ENCODE results near the gene PAK6.

PAK6 gene

DNA sequence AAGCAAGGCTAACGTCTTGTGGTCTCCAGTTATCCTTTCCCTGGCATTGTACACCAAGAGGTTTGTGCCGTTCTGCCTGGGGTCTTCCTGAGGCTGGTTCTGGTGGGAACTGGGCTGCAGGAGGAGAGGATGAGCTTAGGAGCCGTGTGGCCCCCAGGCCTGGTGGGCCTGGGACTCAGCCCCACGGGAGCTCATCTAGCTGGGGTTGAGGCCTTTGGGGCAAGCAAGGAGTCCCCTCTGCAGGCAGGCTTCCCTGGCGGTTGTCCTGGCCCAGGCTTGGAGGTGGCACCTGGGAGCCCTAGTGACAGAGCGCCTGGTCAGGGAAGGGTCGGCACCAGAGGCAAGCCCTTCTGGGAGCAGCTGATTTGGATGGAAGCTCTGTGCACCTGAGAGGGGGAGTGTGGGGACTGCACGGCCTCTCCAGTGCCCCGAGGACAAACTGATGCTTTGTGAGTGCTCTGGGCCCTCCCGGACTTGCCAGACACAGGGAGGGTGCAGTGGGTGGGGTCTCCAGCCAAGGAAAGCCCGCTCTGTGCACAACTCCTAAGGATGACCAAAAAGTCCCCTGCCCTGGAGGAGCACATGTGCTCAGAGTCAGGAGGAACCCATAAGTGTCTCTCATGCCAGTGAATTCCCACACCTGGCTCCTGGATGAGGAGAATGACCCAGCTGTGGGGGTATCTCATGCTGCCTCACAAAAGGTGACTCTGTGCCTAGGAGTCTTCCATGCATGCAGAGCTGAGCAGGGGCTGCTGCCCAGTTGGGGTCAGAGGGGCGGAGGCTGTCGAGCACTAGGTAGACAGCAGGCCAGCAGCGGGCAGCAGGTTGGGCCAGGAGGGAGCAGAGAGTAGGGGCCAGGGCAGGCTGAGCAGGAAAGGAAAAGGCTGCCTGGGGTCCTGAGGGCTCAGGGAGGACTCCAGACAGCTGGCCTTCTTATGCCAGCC lies 2.7 kb downstream of the PAK6 start:
- no peak for DNase-seq (ENCODE audit: extremely low read depth in 1 of 2, low read depth in 1 of 2)

DNA sequence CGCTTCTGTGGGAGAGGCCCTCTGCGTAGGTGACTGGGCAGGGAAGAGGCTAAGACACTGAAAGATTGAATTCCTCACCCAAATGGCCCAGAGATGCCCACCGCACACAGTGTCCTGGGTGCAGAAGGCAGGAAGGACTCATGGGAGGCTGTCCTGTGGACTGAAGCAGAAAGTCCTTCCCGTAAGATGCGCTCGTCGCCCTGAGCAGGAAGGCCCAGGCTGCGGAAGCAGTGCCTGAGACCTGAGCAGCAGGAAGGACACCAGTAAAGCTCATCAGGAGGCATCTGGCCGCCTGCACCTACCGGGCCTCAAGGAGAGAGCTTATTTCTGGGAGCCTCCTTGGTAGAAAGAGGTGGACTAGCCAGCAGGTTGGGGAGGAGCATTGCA lies 3.3 kb downstream of the PAK6 start:
- DNase-seq (ENCODE audit: extremely low read depth in 1 of 2, low read depth in 1 of 2), result no peak

DNA sequence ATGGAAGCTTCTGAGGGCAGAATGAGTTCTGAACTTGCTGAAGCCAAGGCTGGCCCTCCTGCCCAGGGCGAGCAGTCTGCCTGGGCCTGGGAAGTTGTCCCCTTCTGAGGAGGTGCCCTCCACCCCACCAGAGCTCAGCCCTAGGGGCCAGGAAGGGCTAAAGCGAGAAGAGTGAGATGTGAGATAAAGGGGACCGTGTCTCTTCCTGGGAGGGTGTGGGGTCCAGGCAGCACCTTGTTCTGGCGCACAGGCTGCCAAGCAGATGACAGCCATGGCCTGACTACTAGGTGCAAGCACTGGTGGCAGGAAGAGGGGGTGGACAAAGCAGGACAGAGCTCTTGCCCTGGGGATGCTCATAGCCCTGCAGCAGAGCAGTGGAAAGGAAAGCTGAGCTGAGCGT lies 3.7 kb downstream of the PAK6 start:
- DNase-seq (ENCODE audit: extremely low read depth in 1 of 2, low read depth in 1 of 2), result no peak

DNA sequence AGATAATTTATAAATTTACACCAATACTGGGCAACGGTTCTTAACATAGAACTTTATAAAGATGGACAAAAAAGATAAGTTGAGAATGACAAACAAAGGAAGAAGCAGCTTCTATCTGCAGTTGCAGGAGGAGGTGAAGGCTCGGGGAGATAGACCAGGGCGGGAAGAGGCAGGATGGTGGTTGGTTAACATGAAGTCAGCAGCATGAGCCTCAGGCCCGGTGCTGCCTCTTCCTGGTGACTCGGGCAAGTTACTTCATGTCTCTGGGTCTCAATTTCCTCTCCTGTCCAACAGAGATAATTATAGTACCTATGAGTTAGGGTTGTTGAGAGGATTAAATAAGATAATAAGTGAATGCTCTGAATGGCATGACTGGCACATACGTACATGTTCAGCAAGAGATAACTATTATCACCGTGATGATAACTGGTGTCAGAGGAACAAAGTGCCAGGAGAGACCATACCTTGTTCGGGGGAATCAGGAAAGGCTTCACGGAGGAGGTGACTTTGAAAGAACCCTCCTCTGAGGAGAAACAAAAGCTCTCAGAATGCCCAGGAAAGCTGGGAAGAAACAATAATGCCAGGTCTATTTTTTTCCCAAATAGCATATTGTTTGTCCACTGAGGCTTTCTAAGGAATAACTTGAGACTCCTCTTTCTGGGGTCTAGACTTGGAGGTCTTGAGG lies 4.4 kb downstream of the PAK6 start:
- no peak for DNase-seq (ENCODE audit: extremely low read depth in 1 of 2, low read depth in 1 of 2)

DNA sequence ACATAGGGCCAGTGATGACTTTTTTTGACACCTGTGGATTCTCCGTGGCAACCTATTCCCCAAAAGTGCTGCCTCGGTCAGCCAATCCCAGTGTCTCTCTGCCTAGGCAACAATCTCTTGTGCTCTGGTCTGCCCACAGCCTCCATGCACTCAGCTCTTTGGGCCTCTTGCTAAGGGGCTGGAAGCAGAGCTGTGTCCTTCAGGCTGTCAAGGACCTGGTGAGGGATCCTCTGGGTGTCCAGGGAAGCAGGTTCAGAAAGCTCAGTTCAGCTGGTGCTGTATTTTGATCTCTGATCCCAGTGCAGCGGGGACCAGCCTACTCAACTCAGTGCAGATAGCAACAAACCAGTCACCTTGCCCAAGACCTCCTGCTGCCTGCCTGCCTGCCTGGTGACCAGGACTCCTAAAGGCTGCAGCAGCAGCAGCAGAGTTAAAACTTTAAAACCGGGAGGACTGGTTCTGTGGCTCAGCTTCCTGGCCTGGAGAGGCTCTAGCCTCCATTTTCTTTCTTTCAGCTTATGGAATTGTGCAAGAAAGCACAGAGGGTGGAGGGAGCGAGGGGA lies 6.2 kb downstream of the PAK6 start:
- no peak for DNase-seq (ENCODE audit: extremely low read depth in 1 of 2, low read depth in 1 of 2)

DNA sequence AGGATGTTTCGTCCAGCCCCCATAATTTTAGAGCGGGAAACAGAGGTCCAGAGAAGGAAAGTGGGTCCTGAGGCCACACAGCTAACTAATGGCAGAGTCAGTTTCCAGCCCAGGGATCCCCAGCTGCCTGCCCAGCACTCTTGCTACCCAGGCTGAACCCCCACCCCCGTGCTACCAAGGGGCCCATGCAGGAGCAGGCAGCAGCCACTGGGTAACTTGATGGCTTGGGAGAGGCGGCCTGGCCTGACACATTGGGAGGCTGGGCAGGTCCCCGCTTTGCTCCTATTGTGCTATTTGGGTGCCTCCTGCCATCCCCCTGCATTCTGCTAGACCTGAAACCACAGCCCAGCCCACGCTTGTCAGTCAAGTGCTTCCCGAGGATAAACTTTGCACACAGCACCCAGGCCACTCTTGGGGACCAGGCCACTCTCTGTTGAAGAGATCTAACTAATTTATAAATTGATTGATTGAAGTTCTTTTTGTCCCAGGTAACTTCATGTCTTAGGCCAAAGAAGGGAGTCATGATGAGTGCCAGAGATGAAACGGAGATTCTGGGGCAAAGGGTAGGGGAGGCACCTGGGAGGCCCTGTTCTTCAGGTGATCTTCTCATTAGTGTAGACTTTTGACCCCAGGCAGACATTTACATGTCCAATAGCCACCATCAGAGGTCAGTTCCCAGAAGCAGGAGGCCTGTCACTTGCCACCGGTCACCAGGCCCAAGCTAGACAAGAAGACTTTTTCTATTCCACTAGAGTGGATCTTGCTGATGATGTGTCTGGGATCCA lies 7.0 kb downstream of the PAK6 start:
- DNase-seq (ENCODE audit: extremely low read depth in 1 of 2, low read depth in 1 of 2), result no peak

DNA sequence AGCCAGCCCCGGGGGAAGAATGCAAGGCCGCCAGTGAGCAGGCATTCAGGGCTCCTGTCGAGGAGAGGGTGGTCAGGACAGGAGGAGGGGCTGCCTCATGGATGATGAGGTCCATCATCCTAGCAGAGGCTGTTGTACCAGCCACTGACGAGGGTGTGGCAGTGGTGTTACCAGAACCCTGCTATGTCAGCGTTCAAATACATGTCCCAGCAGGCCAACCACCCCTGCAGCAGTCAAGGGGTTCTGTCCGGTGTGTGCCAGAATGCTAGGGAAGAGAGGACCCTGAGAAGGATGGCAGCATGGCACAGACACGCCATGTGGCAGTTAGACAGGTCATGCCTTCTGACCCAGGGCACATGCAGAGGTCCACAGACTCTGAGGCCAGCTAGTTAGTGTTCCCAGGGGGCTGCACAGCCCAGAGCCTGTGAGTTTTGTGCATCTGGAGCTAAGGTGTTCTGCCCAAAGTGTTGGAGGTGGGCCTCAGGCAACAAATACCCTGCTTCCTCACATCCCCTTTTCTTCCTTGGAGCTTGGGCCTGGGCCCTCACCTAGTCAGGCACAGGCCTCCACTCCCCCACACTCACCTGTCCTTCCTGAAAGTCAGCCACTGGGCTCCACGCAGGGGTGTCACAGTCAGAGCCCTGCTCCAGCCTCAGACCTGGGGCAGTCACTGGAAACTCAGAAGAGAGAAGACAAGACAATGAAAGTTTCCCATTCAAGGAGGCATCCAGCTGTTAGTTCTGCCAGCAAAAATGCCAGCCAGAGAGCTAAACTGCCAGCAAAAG lies 7.8 kb downstream of the PAK6 start:
- DNase-seq (ENCODE audit: extremely low read depth in 1 of 2, low read depth in 1 of 2), result no peak

DNA sequence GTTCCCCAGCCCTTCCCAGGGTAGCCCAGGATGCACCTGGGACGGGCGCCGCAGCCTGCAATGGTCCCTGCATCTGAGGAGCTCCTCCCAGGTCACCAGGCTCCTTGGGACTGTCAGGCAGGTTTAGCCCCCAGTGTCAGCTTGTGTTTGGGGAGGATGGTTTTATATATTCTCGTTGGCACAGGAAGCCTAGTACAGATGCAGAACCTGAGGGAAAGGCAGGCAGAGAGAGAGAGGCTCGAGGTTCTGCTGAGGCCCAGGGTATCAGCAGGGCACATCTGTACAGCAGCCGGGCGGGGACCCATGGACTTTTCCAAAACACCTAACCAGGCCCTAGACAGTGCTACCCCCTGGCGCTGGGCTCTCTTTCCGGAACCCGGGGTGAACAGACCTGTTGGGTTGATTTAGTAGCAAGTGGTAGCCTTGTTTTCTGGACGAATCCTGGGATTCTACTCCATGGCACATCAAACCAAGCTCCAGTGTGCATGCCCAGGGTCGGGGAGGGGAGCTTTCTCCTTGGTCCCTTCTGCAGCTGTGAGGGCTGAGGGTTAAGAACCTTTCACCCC lies 8.6 kb downstream of the PAK6 start:
- DNase-seq (ENCODE audit: extremely low read depth in 1 of 2, low read depth in 1 of 2), result no peak

DNA sequence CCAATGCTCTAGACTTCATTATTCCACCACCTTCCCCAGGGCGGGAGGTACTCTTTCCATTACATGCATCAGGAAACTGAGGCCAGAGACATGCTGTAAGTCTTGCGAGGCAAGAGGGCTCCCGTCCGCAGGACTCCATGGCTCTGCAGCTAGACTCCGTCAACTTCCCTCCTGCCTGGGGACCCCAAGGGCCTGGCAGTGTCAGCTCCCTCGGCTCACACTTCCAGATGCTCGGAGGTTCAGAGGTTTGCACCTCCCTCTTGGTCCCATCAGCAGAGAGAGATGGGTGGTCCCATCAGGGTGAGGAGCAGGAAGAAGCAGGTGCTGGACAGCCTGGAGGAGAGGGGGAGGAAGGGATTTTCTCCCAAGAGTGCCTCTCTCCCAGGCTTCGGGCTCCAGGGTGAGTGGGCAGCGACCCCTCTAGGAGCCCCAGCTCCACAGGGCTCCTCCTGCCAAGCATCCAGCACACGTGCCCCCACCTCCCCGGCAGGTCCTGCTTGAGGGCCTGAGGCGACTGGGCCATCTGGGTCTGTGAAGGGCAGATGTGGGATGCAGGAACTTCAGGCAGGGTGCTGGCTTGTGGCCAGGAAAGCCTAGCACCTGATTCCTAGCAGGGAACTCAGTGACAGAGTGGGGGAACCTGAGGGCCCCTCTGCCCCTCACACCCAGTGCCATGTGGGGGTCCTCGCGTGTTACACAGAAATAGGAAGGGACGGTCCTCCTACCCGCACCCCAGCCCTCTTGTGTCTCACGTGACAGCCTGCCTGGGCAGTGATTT lies 9.3 kb downstream of the PAK6 start:
- no peak for DNase-seq (ENCODE audit: extremely low read depth in 1 of 2, low read depth in 1 of 2)

DNA sequence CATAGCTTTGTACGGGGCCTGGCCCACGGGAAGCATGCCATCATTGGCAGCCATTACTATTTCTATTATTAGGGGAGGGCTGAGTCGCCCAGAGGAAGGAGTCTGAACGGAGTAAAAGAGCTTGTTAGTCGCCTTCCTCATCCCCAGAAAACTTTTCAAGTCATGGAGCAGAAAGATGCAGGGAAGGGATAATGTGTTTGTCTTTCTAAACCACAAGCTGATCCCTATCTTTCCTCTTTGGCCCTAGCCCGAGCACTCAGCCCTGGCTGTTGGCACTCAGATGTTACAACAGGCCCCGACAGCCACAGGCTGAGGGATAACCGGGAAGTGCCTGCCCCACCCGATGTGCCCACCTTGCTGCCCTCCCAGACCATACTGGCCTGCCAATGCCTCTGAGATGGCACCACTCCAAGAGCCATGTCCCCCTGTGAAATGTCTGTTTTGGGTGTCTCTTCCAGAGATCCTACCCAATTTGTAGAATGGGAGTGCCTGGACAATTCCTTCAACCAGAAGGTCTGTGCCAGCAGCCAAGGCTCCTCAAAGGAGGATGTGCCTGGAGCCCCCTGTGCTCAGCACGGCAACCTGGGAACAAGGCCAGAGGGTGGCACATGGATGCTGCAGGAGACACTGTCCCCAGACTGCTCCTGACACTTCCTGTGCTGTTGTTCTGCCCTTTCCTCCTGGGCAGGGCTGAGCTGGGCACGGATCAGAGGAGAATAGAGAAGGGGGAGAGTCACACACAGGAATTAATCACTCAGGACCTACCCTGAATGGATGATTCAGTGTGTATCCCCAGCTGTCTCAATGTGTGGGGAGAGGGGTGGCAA lies 10.8 kb downstream of the PAK6 start:
- no peak for DNase-seq (ENCODE audit: extremely low read depth in 1 of 2, low read depth in 1 of 2)

DNA sequence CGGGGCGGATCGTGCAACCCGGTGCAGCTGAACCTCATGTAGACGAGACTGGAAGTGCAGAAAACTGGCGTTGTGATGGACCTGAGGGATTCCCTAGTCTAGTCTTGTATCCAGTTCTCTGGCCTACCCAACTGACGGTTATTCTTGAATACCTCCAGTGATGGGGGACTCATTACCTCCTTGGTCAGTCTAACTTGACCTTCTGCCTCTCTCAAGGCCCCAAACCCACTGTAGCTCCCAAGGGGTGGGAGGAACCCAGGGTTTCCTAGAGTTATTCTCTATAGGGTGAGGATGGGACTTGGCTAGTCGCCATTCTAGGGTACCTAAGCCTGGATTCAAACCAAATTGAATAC lies 11.4 kb downstream of the PAK6 start:
- no peak for DNase-seq (ENCODE audit: extremely low read depth in 1 of 2, low read depth in 1 of 2)

DNA sequence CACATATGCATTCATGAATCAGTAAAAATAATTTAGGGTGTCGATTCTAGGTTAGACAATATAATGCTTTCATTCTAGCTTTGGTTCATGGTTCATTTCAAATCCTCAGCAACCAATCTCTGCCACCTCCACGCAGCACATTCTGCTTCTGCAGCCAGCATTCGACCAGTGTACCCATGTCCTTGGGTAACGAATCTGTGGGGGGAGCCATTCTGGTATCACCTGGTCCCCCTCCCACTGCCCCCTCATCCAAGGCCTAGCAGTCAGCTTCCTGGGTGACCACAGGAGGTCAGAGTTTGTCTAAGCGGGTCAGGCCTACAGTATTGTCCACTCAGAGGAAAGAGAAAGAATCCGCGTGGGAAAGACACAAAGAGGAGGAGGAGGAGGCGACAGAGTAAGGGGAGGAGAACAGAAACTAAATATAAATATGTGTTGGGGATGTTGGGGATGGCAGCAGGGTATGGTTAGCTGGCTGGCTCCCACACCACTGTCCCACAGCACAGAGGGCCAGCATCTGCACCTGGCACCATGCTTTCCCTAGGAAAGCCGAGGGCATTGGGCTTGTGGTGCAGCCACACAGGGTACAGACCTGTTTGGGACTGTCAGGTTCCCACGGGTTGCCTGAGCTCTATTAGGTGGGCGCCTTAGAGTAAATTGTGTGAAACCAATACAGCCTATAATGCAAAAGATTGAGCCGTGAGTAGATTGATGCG lies 12.1 kb downstream of the PAK6 start:
- no peak for DNase-seq (ENCODE audit: extremely low read depth in 1 of 2, low read depth in 1 of 2)

DNA sequence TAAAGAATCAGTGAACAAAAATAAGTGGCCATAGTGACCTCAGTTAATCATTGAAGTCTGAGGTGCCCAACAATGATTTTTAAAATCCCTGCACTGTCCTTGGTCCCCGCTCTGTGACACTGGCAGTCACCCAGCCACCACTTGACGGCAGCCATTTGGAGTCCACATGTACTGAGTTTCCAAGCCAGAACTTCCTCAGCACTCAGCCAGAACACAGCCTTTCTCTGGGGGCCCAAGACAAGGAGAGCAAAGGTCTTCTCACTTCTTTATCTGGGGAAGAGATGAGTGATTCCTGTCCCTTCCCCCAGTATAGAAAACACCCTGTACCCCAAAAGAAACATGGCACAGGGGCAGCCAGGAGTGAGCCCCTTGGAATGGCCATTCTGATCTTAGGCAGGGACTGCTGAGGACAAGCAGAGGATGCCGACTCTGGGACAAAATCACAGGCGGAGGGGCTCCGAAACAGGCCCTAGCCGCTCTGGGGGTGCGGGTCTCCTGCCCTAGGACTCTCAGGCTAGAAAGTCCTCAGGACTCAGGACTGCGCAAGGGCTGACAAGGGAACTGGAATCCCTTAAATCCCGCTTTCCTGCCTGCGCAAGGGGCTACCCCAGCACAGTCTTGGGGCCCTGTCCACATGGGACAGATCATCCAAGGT lies 12.8 kb downstream of the PAK6 start:
- DNase-seq (ENCODE audit: extremely low read depth in 1 of 2, low read depth in 1 of 2), result no peak

DNA sequence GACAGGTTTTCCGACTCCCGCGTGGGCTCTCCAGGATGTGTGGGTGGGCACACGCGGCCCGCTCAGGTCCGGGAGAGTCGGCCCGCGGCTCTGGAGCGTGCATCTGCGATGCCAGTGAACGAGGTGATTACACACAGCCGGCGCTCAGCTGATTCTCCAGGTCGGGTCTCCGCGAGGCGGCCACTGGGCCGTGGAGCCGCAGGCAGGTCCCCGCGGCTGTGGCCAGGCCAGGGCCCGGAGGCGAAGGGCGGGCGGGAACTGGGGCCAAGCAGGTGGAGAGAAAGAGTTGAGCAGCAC lies 13.2 kb downstream of the PAK6 start:
- DNase-seq (ENCODE audit: extremely low read depth in 1 of 2, low read depth in 1 of 2), result no peak

DNA sequence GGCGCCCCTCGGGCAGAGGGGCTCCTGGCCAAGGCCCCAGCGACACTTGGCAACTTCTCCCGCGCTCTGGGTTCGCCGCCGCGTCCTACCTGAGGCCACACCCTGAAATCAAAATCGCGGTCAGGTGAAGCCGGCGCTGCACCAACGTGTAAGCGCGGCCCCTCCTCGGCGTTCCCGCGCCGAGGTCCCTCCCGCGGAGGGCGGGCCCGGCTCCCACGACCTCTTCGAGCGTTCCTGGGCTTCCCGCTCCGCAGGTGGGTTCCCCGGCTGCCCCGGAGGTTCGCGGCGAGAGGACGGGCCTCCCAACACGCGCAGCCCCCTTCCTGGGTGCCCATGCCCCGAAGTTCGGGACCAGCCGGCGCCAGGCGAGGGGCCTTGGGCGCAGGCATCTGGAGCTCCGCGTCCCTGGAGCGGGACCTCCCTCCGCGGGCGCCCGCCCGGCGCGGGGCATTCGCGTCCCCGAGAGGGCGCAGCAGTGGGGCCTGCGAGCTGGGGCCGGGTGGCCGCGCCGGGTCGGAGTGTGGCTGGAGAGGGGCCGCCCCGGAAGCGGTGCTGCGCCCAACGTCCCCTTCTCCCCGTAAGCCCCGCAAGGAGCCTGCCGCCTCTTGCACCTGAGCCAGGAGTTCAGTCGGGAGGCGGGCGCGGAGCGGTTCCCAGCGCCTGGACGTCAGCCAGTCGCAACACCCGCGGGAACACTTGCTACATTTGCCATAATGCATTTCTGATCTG lies 13.7 kb downstream of the PAK6 start:
- DNase-seq (ENCODE audit: extremely low read depth in 1 of 2, low read depth in 1 of 2), result no peak

DNA sequence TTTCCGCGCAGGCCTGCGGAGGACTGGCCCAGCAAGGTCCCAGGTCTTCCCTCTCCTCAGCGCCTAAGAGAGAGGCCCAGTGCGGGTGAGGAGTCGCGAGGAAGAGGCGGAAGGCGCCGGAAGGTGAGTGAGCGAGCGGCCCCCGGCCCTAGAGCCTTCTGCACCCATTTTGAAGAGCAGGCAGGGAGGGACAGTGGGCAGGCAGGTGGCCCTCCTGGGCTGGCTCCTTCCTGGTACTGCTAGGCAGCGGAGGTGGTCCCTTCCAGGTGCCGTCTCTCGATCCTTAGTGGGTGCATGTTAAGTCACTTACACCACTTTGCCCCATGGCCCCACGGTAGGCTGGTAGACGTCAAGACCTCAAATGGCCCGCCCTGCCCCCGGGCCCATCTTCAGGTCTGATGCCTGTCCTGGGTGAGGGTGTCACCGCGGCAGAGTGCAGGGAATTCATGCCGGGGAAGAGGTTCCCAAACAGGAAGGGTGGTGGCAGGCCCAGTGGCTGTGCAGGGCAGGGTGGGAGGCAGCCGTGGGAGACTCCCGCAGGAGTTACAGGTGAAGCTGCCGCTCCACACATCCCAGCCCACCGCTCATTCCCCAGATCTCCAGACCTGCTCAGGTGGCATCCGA lies 14.4 kb downstream of the PAK6 start:
- no peak for DNase-seq (ENCODE audit: extremely low read depth in 1 of 2, low read depth in 1 of 2)

DNA sequence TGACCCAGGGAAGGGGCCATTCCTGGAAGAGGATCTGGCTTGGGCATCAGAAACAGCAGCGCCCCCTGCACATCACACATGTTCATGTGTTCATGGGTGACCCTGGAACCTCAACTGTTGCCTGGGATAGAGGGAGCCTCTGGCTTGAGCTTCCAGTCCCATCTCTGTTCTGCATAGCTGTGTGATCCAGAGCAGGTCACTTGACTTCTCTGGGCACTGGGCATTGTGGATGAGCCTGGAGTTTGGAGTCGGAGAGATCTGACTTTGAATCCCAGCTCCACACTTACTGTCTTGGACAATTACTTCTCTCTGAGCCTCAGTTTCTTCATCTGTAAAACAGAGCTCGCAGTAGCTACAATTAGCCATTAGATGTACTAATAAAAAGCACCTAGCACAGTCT lies 15.6 kb downstream of the PAK6 start:
- no peak for DNase-seq (ENCODE audit: extremely low read depth in 1 of 2, low read depth in 1 of 2)

Measured in stimulated activated CD8-positive, alpha-beta memory T cell treated with anti-CD3 and anti-CD28 coated beads, Interleukin-7, amount 100 ng/mL, for 48 hours (primary cell).